GM23248 (cell line): ENCODE results near the gene TTYH1. TPM values are rescaled to one million over a fixed set of nuclear protein-coding genes. Genes with fewer than 3 reads are reported as not detected.

Experiments
- DNase-seq: peaks from one replicate; pipeline ENCODE4 v3.0.0-alpha.2; 2015
- H2AFZ ChIP-seq: fragments of 200-600 bp; sonication (generic); 2 replicates; pipeline ENCODE4 v1.6.1; 2016; ENCODE audit warnings: antibody characterized with exemption
- H3F3A ChIP-seq: fragments of 200-600 bp; sonication (generic); 2 replicates; pipeline ENCODE4 v1.6.1; 2016; ENCODE audit warnings: mild to moderate bottlenecking, antibody characterized with exemption, mixed run types; ENCODE audit not compliant: insufficient read depth
- H3K27ac ChIP-seq: fragments of 200-600 bp; sonication (generic); 2 replicates; pipeline ENCODE4 v1.5.1; 2016; ENCODE audit warnings: mild to moderate bottlenecking
- H3K27me3 ChIP-seq: fragments of 200-600 bp; sonication (generic); replicated peaks from 2 replicates; pipeline ENCODE4 v1.6.1; 2016; ENCODE audit warnings: mild to moderate bottlenecking; ENCODE audit not compliant: insufficient read depth
- H3K36me3 ChIP-seq: fragments of 200-600 bp; sonication (generic); 2 replicates; pipeline ENCODE4 v1.6.1; 2016; ENCODE audit warnings: low read depth, mild to moderate bottlenecking
- H3K4me1 ChIP-seq: fragments of 200-600 bp; sonication (generic); 2 replicates; pipeline ENCODE4 v1.6.1; 2016; ENCODE audit warnings: mild to moderate bottlenecking; ENCODE audit not compliant: insufficient read depth
- H3K4me2 ChIP-seq: fragments of 200-600 bp; sonication (generic); one replicate; pipeline ENCODE4 v1.6.1; 2016; ENCODE audit warnings: mild to moderate bottlenecking; ENCODE audit not compliant: unreplicated experiment
- H3K4me3 ChIP-seq: fragments of 200-600 bp; sonication (generic); 2 replicates; pipeline ENCODE4 v1.5.1; 2016; ENCODE audit warnings: mild to moderate bottlenecking
- H3K79me2 ChIP-seq: fragments of 200-600 bp; sonication (generic); 2 replicates; pipeline ENCODE4 v1.6.1; 2016; ENCODE audit warnings: mild to moderate bottlenecking; ENCODE audit not compliant: insufficient read depth
- H3K9ac ChIP-seq: fragments of 200-600 bp; sonication (generic); 2 replicates; pipeline ENCODE4 v1.6.1; 2016; ENCODE audit warnings: mild to moderate bottlenecking
- H3K9me2 ChIP-seq: fragments of 200-600 bp; sonication (generic); 2 replicates; pipeline ENCODE4 v1.6.1; 2016; ENCODE audit warnings: mixed run types, mild to moderate bottlenecking, moderate library complexity; ENCODE audit not compliant: insufficient read depth
- H3K9me3 ChIP-seq: fragments of 200-600 bp; sonication (generic); one replicate; pipeline ENCODE4 v1.6.1; 2017; ENCODE audit warnings: low read depth
- H4K20me1 ChIP-seq: fragments of 200-600 bp; sonication (generic); 2 replicates; pipeline ENCODE4 v1.6.0; 2016; ENCODE audit not compliant: insufficient read depth
- EZH2 ChIP-seq: fragments of 200-600 bp; sonication (generic); IDR thresholded peaks from 2 replicates; pipeline ENCODE4 v1.6.1; 2018; ENCODE audit warnings: antibody characterized with exemption, mild to moderate bottlenecking; ENCODE audit not compliant: insufficient read depth, poor library complexity, severe bottlenecking
- EZH2phosphoT487 ChIP-seq: fragments of 200-600 bp; sonication (generic); IDR thresholded peaks from 2 replicates; pipeline ENCODE4 v1.6.1; 2018; ENCODE audit warnings: antibody characterized with exemption, moderate library complexity, mild to moderate bottlenecking, low read depth; ENCODE audit not compliant: insufficient read depth
- WGBS, 2 experiments: methylation state at CpG; one replicate each; pipeline ENCODE4 v1.1.6; 2015 to 2017; ENCODE audit warnings: low lambda C conversion rate in 2 of 2, low coverage in 1 of 2; ENCODE audit errors: missing lambda C conversion rate in 2 of 2; 5-methylcytosine and 5-hydroxymethylcytosine counted together
- in situ Hi-C: fragments of 300-500 bp; cut with MboI; formaldehyde crosslinking; loops from 2 replicates; pipeline ENCODE4 v1.15.0; 2020
- polyA plus RNA-seq: library from polyadenylated mRNA; unstranded; fragments of >200 nt; fragmentation: Nextera tagmentation; extraction: Ambion mirVana; gene quantifications from 2 replicates; pipeline ENCODE4 v1.2.1, GENCODE V29; 2016
- small RNA-seq: library from RNA; depleted of rRNA; stranded (forward); fragments of <200 nt; gene quantifications from one replicate; pipeline ENCODE3, GENCODE V24; 2014; ENCODE audit warnings: low read depth, low replicate concordance
- total RNA-seq: library from RNA; depleted of rRNA; stranded (reverse); fragments of >200 nt; shearing (Covaris generic); gene quantifications from 2 replicates; pipeline ENCODE4 v1.2.3, GENCODE V29; 2014; rRNA removed

Gene TTYH1
- total and polyA plus RNA-seq, 2 experiments from 2014 or later = 0.05 TPM; not detected in 1

- Histone ChIP-seq H3K9me3 (no peaks in the 10 kb centered on the region), H3F3A (no peaks in the 10 kb centered on the region), H3K9ac (no peak overlapping the region), H3K27ac (no peak overlapping the region), H3K36me3 (no peaks in the 10 kb centered on the region), H3K9me2 (no peaks in the 10 kb centered on the region), H3K4me1 (no peaks in the 10 kb centered on the region), H3K4me2 (no peak overlapping the region), H2AFZ (no peak overlapping the region), H4K20me1 (no peaks in the 10 kb centered on the region), H3K4me3 (no peak overlapping the region), H3K79me2 (no peaks in the 10 kb centered on the region), H3K27me3 (no peaks in the 10 kb centered on the region)
- no peak for TF ChIP-seq EZH2
- no peak for TF ChIP-seq EZH2phosphoT487
- 64 to 75% methylated on average over 2 to 3 of the region's 3 CpGs for WGBS, 2 experiments
- DNase-seq = no peak
- in situ Hi-C loops = no loop called here
These were observed 67.6 kb downstream of the TTYH1 start for GRCh38 chr19:54482889-54483288.

GRCh38 chr19:54484451-54484850 is 69.2 kb downstream of the TTYH1 start:
- Histone ChIP-seq H3K4me2 (no peak overlapping the region), H3F3A (no peaks in the 10 kb centered on the region), H3K9me3 (no peaks in the 10 kb centered on the region), H2AFZ (no peak overlapping the region), H4K20me1 (no peaks in the 10 kb centered on the region), H3K4me1 (no peaks in the 10 kb centered on the region), H3K9ac (no peak overlapping the region), H3K27me3 (no peaks in the 10 kb centered on the region), H3K27ac (no peak overlapping the region), H3K79me2 (no peaks in the 10 kb centered on the region), H3K4me3 (no peak overlapping the region), H3K9me2 (no peaks in the 10 kb centered on the region), H3K36me3 (no peaks in the 10 kb centered on the region)
- no peak for DNase-seq
- WGBS, 2 experiments = 55 to 64% methylated on average over 10 of the region's 10 CpGs
- in situ Hi-C loops = no loop called here
- TF ChIP-seq EZH2phosphoT487 (no peak), EZH2 (no peak)

GRCh38 chr19:54485851-54486250 is 70.6 kb downstream of the TTYH1 start:
- Histone ChIP-seq H3K9ac (no peak overlapping the region), H3K27ac (no peak overlapping the region), H3F3A (no peaks in the 10 kb centered on the region), H3K4me1 (no peaks in the 10 kb centered on the region), H3K9me2 (no peaks in the 10 kb centered on the region), H3K79me2 (no peaks in the 10 kb centered on the region), H3K36me3 (no peaks in the 10 kb centered on the region), H4K20me1 (no peaks in the 10 kb centered on the region), H3K4me2 (no peak overlapping the region), H3K27me3 (no peaks in the 10 kb centered on the region), H3K4me3 (no peak overlapping the region), H3K9me3 (no peaks in the 10 kb centered on the region), H2AFZ (no peak overlapping the region)
- no peak for TF ChIP-seq EZH2
- TF ChIP-seq EZH2phosphoT487 = no peak
- DNase-seq = peak; percentile 12
- in situ Hi-C loops = no loop called here
- WGBS, 2 experiments = 62 to 70% methylated on average over 5 of the region's 5 CpGs

Small RNAs within 50 kb of the gene (small RNA-seq; reads per million reads assigned to genes)
- gene AC245884.3 = not detected

Other genes with a start within 250 kb of the TTYH1 start
- gene TMC4, start 242.3 kb upstream of the TTYH1 start, total RNA-seq = not detected in 2 replicates
- gene TMC4, start 242.3 kb upstream of the TTYH1 start, polyA plus RNA-seq = 0.18 TPM in 1 of 2 replicates, not detected in the other
- gene MBOAT7, start 225.9 kb upstream of the TTYH1 start, total RNA-seq = 109 and 157 TPM in 2 replicates
- 133 and 144 TPM in 2 replicates for gene MBOAT7, start 225.9 kb upstream of the TTYH1 start, polyA plus RNA-seq
- gene TSEN34, start 224.2 kb upstream of the TTYH1 start, total RNA-seq = 102 and 105 TPM in 2 replicates
- 90.0 TPM in 2 replicates for gene TSEN34, start 224.2 kb upstream of the TTYH1 start, polyA plus RNA-seq
- gene RPS9, start 214.6 kb upstream of the TTYH1 start, total RNA-seq = 1,319 and 1,498 TPM in 2 replicates
- 395 and 404 TPM in 2 replicates for gene RPS9, start 214.6 kb upstream of the TTYH1 start, polyA plus RNA-seq
- not detected in 2 replicates for gene LILRB3, start 192.5 kb upstream of the TTYH1 start, total RNA-seq
- 0.13 and 0.53 TPM in 2 replicates for gene LILRB3, start 192.5 kb upstream of the TTYH1 start, polyA plus RNA-seq
- gene LILRA6, start 172.7 kb upstream of the TTYH1 start, total RNA-seq = not detected in 2 replicates
- not detected in 2 replicates for gene LILRA6, start 172.7 kb upstream of the TTYH1 start, polyA plus RNA-seq
- not detected in 2 replicates for gene LILRB5, start 158.2 kb upstream of the TTYH1 start, total RNA-seq
- gene LILRB5, start 158.2 kb upstream of the TTYH1 start, polyA plus RNA-seq = not detected in 2 replicates
- gene LILRB2, start 134.4 kb upstream of the TTYH1 start, total RNA-seq = not detected in 2 replicates
- not detected in 2 replicates for gene LILRB2, start 134.4 kb upstream of the TTYH1 start, polyA plus RNA-seq
- gene LILRA5, start 102.3 kb upstream of the TTYH1 start, total RNA-seq = not detected in 2 replicates
- gene LILRA5, start 102.3 kb upstream of the TTYH1 start, polyA plus RNA-seq = not detected in 2 replicates
- gene LILRA4, start 76.3 kb upstream of the TTYH1 start, total RNA-seq = not detected in 2 replicates
- not detected in 2 replicates for gene LILRA4, start 76.3 kb upstream of the TTYH1 start, polyA plus RNA-seq
- gene LAIR1, start 50.5 kb upstream of the TTYH1 start, total RNA-seq = not detected in 2 replicates
- not detected in 2 replicates for gene LAIR1, start 50.5 kb upstream of the TTYH1 start, polyA plus RNA-seq
- 29.2 and 33.9 TPM in 2 replicates for gene LENG8, start 33.7 kb downstream of the TTYH1 start, total RNA-seq
- gene LENG8, start 33.7 kb downstream of the TTYH1 start, polyA plus RNA-seq = 34.7 and 45.5 TPM in 2 replicates
- 6.6 and 13.5 TPM in 2 replicates for gene LENG9, start 48.3 kb downstream of the TTYH1 start, total RNA-seq
- 0.30 and 0.41 TPM in 2 replicates for gene LENG9, start 48.3 kb downstream of the TTYH1 start, polyA plus RNA-seq
- 39.6 and 51.7 TPM in 2 replicates for gene CDC42EP5, start 57.8 kb downstream of the TTYH1 start, total RNA-seq
- 4.4 and 5.2 TPM in 2 replicates for gene CDC42EP5, start 57.8 kb downstream of the TTYH1 start, polyA plus RNA-seq
- gene LAIR2, start 87.4 kb downstream of the TTYH1 start, total RNA-seq = not detected in 2 replicates
- gene LAIR2, start 87.4 kb downstream of the TTYH1 start, polyA plus RNA-seq = not detected in 2 replicates
- not detected in 2 replicates for gene LILRA2, start 158.3 kb downstream of the TTYH1 start, total RNA-seq
- gene LILRA2, start 158.3 kb downstream of the TTYH1 start, polyA plus RNA-seq = not detected in 2 replicates
- not detected in 2 replicates for gene LILRA1, start 178.2 kb downstream of the TTYH1 start, total RNA-seq
- gene LILRA1, start 178.2 kb downstream of the TTYH1 start, polyA plus RNA-seq = not detected in 2 replicates
- gene LILRB1, start 215.0 kb downstream of the TTYH1 start, total RNA-seq = not detected in 2 replicates
- 0.06 TPM in 1 of 2 replicates, not detected in the other for gene LILRB1, start 215.0 kb downstream of the TTYH1 start, polyA plus RNA-seq
- gene LILRB4, start 247.5 kb downstream of the TTYH1 start, total RNA-seq = not detected in 2 replicates
- gene LILRB4, start 247.5 kb downstream of the TTYH1 start, polyA plus RNA-seq = not detected in 2 replicates